GM21447 (cell line): ENCODE data around the gene TIMM44.
"Not testable (repeated sequence)": the region's sequence is repeated elsewhere in the genome, so short reads cannot be mapped to it uniquely, and the experiment has no call there.

Experiments
- ATAC-seq: cut with Tn5 transposase; IDR thresholded peaks from one replicate; pipeline ENCODE4 v1.9.1; 2021; ENCODE audit not compliant: unreplicated experiment

TIMM44 gene

DNA sequence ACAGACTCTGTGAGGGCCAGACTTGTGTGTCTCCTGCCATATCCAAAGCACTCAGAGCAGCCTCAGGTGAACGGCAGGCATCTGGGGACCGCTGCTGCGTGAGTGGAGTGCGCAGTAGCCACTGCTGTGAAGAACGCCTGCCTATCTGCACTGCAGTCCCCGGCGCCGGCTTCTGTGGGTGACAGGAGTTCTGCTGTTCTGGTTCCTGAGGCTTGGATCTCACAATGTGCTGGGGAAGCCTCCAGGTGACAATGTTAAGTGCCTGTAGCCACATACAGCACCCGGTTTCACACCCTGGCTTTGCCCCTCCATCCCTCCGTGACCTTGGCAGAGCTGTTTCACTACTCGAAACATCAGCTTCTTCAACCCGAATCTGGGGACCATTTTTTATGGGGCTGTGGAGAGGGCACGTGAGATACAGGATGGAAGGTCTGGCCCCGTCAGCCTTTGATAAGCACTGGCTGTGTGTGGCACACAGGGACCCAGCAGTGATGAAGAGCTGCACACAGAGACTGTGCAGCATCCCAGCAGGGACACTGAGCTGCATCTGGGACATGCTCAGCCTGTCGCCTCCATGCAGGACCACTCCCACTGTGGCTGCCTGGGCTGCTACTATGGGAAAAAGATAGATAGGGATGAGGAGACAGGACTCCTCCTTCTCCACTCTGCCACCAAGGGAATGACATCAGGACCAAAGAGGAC lies 33.7 kb upstream of the TIMM44 start:
- ATAC-seq, result no peak

DNA sequence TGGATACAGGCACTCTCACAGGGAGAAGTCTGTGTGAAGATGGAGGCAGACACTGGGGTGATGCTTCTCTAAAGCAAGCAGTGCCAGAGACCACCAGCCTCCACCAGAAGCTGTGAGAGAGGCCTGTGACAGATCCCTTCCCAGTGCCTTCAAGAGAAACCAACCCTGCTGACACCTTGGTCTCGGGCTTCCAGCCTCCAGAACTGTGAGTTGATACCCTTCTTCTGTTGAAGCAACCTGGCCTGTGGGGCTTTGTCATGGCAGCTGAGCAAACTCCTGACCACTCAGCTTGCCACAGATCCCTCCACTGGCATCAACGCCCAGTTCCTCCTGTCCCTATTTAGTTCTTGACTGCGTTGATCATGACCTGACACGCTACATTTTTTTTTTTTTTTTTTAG lies 33.0 kb upstream of the TIMM44 start:
- no peak for ATAC-seq

DNA sequence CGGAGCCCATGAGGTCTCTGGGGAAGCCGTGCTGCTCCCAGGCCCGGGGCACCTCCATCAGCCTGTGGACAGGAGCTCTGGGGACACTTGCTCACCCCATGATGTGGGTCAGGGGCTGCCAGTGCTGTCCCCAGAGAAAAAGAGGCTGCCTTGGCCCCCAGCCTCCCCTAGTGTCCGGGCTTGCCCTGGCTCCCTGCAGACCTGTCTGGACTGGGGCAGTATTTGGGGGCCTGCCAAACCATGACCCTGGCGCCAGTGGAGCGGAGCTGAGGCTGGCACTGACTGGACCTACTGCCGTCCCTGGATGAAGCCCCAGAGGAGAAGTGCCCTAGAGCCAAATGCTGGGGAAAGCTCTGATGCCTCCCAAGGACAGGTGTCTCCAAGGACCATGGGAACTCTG lies 31.6 kb upstream of the TIMM44 start:
- no peak for ATAC-seq

DNA sequence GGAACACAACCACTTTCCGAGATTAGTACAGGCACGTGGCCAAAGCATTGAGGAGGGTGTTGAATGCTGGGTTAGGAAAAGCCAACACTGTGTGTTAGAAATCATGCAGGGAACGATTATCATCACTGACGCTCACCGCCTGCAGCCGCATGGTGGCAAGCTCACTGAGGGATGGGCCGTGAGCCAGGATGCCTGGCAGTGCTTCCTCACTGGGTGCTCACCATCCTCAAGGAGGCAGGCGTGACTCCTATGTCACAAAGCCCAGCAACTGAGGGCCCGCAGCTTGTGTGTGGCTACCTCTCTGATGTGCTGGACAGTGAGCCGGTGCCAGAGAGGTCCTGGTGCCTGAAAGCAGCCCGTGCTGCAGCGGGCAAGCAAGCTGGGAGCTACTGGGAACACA lies 30.4 kb upstream of the TIMM44 start:
- no peak for ATAC-seq

DNA sequence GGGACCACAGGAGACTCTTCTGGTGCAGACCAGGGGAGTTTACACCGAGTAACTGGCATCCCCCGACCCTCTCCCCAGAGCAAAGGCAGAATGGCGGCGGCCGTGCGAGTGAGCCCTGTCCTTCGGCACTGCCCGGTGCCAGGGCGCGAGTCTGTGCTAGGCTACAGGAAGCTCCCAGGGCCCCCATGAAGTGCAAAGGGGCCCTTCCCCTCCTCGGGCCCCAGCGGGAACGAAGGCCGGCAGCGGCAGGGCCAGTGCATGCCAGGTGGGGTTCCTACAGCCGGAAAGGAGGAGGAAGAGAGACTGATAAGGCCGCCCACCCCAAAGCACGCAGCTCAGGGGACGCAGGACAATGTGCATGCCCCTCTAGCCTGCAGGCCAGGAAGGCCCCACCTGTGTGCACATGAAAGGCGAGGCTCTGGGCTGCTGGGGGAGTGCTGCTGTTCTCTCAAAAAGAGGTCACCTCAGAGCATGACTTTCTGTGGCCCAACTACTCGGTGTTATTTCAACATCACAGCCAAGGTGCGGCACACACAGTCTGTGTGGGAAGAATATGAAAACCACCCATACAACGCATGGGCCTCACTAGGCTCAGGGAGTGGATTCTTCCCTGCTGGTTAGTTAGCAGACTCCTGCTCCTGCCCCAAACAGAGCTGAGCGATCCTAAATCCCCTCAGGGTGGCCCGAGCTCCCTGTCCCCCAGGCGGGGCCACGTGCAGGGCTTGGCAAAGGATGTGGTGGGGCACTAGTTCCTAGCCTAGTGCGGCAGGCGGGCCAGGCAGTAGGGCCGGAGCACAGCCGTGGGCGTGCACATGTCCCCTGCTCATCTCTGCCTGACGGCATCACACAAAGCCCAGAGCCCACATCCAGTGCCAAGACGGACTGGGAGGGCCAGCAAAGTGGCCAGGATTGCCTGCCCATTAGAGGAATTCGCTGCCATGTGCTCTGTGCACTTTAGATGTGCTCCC lies 28.4 kb upstream of the TIMM44 start:
- no peak for ATAC-seq

DNA sequence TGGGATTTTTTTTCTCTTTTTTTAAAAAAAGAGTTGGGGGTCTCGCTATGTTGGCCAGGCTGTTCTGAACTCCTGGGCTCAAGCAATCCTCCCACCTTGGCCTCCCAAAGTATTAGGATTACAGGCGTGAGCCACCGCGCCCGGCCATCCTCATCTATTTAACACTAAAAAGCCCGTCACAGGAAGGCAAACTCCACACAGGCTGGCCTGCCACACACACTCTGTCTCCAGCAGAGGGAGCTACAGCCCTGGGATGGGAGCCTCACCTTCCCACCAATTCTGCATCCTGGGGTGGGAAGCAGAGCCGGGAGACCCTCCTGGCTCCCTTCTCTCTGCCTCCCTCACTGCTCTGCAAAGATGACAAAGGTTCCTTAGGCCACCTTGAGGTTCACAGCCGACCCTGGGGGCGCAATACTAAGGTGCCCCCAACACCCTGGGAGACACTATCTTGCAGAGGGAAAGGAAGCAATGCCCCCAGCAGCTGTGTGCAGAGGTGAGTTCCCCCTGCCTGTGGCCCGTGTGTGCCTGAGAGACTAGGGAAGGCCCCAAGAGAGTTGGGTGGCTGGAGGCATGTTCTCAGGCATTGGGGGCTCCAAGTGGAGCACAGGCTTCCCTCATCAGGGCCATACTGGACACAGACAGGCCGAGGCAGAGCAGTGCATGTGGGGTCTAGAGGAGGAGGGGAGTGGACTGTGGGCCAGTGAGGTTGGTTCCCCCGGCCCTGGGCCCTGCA lies 27.4 kb upstream of the TIMM44 start:
- no peak for ATAC-seq

DNA sequence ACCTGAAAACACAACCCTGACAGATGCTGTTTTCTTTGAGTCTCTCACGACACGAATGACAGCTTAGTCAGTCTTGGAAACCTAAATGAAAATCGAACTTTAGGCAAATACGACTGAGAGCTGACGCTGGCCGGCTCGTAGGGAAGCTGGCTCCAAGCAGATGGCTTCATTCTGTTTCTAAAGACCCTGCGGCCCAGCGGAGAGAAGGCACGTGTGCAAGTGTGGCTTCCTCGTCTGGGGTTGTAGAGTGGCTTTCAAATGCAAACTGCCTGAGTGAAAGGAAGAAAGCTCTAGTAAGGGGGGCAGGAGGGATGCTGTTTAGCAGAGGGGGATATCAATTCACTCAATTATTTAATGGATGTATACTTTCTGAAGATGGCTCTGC lies 26.1 kb upstream of the TIMM44 start:
- no peak for ATAC-seq

DNA sequence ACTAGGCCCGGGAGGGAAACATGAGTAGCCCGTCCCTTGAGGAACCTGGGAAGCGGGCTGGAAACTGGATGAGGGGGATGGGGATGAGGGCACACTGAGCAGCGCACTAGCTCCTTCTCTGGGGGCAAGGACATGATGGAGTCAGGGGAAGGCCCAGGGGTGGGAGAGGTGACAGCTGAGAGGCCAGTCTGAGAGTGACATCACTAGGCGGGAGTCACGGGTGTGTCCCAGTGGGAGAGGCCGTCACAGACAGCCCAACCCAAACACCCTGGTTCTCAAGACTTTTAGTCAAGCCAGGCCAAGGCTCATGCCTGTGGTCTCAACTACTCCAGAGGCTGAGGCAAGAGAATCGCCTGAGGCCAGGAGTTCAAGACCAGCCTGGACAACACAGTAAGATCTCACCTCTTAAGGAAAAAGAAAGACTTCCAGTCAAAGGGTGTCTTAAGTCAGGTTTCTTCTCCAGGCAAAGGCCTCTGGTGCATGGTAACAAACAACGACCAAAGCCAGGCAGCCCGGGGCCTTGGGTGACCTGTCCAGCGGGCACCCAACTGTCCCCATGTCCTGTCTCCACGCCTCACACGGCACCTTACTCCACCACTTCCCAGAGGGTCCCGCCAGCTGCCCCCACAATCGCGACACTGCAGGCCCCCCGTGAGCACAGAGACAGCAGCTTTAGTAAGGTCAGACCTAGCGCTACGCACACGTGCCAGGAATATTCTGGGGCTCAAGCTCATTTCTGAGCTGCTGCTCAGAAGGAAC lies 25.5 kb upstream of the TIMM44 start:
- no peak for ATAC-seq

DNA sequence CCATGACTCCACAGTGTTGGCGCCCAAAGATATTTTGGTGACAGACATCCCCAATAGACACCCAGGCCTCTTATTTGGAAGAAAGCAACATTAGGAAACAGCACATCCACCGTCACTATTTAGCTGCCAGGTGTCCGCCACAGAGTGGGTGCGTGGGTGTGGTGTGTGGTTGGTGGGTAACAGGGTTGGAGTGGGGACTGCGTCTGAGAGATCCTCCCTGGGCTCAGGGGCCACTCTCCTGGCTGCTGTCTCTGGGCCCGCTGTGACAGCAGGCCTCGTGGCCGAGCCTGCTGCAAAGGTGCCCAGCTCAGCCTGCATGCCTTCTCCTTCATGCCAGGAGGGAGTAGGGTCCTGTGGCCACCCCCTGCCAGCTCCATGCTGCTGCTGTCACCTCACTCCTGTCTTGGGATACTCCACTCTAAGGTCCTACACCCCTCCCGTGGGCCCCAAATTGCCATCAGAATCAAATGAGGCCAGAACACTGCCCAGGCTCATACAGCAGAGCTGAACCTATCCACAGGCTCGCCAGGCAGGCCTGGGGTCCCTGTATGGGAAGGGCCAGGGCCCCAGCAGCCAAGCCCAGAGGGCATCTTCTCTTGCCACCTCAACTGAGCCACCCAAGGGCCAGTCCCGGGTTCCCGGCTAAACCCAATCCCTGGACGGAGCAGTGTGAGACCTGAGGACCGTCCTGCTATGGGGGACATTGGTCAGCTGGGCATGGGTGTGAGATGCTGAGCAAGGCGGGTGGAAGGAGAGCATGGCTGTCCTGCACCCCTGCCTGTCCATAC lies 24.7 kb upstream of the TIMM44 start:
- no peak for ATAC-seq

DNA sequence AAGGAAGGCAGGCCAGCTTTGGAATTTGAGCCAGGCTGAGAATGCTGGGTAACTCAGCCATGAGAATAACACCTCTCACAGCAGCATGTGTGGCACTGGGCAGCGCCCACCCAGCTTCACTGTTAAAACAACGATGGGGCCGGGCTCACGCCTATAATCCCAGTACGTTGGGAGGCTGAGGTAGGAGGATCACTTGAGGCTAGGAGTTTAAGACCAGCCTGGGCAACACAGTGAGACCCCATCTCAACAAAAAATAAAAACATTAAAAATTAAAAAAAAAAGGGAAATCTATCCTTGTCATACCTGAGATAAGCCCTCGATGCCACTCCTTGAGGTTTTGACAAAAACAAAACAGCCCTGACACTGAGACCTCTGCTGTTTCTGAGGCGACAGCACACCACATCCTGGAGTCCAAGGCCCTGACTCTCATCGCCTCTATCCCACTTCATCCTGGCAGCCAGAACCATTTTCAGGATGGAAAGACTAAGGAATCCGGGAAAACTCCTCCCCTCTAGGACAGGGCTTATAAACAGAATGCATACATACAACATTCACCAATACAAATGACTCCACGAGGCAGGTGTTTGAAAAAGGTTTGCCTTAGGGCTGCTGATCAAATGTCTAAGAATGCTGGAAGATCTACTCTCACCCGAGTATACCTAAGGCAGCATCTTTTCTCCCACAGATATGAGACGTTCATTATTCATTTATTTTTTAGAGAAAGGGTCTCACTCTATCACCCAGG lies 22.6 kb upstream of the TIMM44 start:
- no peak for ATAC-seq

DNA sequence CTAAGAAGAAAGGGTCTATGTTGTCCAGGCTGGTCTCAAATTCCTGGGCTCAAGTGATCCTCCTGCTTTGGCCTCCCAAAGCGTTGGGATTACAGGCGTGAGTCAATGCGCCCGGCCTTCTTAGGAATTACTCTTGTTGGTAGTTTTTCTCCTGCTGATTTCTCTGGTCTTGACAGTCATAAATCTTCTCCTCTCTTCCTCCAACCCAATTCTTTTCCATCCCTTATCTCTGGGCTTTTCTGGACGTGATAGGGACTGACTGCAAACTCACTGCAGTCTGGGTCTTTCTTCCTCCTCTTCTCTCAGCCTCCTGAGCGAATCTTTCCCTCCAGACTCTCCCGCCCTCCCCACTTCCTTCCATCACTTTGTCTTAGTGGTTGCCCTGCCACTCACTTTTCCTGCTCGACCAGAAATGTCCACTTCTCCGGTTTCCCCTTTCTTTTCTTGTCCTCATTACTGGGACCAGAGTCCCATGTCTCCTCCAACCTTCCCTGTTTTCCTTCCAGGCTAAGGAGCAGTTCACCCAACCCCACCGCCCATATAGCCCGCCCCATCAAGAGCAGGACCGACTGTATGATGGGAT lies 21.9 kb upstream of the TIMM44 start:
- ATAC-seq, result no peak

DNA sequence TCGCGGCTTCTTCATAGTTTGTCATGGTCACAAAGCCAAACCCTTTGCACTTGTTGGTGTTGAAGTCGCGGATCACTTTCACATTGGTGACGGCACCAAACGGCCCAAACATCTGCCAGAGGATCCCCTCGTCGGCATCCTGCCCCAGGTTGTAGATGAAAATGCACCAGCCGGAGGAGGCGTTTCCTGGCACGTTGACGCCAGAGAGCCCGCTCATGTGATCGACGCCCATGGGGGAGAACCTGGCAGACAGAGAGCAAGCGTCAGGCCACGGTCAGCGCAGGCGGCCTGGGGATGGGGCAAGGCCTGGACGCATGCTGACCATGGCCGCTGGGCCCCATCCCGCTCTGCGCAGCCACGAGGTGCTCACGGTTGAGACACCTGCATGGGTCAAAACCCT lies 20.1 kb upstream of the TIMM44 start:
- no peak for ATAC-seq

DNA sequence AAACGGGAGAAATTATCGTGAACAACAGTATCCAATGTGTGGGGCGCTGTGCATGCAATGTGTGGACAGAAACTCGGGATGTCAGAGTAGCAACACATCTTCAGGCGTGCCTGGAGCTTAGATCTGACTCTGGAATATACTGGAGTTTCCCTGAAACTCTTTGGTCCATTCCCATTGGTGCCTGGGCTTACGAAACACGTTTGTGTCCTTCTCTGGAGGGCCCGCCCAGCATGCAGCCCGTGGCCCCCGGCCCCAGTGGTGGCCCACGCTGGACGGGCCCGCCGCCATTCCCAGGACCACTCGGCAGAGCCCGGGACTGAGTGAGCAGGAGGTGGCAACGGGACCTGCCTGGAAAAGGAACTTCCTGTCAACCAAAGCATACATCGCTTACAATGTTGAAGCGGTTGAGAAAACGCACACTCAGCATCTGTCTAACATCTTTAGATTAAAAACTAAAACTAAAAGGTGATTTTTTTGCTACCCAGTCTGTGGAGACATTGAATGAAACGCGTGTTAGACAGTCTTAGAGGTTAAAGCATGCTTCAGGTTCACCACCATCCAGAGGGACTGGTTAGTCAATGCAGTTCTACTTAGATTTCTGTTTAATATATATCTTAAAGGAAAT lies 19.3 kb upstream of the TIMM44 start:
- ATAC-seq, result no peak

DNA sequence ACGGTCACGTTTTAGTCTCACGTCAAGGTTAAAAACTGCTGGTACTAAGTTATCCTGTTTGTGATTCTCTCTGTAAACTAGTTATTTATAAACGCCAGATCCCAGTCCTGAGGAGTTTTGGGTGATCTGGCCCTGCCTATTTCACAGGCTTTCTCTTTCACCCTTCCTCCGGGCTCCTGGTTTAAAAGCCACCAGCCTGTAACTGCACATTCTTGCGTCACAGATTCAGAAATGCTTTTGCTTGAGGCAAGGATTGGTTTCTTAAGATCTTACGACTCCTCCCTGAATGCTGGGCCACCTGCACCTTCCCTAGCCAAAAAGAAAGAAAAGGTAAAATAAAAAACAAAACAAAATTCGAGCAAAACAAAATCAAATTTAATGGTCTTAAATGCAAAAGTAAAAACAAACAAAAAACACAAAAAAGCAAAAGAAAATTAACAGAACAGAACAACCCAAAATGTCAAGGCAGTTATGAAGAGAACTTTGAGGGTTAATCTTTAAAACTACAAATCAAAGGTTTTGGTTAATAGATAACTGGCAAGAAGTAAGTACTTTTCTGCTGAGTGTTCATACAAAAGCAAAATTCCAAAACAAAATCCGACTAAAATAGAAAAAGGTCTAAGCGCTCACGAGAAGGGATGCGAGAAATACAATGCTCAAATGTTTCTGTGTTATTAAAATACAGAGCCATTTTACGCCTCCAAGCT lies 18.6 kb upstream of the TIMM44 start:
- ATAC-seq, result no peak

DNA sequence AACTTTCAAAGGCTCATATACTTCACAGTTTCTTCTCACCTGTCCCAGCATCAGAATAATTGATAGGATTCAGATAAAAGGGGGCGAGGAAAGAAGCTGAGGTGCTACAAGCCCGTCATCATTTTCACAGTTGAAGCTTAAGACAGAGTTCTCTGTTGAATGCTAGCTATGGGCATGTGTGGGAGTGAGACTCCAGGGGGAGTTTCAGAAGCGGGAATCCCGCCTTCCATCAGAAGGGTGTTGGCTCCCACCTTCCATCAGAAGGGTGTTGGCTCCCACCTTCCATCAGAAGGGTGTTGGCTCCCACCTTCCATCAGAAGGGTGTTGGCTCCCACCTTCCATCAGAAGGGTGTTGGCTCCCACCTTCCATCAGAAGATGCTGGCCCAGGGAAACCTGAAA lies 17.6 kb upstream of the TIMM44 start:
- ATAC-seq, result not testable (repeated sequence)

DNA sequence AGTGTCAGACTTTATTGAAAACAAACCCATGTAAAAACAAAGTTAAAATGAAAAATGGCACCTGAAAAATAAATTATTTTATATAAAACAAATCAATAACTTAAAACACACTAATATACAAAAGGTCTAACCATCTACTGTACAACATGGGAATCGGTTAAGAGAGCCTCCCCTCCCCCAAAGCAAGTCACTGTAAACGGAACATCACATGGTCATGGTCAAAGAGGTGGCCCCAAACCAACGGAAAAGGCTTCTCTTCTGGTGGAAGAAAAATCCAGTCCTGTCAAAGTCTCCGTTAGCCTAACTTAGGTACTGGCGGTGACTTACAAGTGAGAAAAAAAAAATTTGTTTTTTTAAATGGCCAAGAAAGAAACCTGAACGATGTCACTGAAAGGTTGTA lies 15.7 kb upstream of the TIMM44 start:
- no peak for ATAC-seq

DNA sequence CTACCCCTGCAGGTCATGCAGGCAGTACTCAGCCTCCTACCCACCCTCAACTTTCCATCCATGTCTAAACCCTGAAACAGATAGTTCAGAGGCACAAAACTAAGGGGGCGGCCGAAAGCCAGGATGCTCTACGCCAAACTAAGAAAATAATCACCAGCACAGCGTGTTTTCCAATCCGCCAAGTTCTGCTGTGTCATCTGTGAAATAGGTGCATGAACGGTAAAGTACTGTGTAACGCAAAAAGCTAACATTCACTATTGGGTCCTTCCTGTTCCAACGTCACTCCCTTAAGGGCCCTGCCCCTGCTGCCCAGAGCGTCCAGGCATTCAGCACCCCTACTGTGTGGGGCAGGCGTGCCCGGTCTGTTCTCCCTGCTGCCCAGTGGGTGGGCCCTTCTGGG lies 12.2 kb upstream of the TIMM44 start:
- ATAC-seq, result no peak

DNA sequence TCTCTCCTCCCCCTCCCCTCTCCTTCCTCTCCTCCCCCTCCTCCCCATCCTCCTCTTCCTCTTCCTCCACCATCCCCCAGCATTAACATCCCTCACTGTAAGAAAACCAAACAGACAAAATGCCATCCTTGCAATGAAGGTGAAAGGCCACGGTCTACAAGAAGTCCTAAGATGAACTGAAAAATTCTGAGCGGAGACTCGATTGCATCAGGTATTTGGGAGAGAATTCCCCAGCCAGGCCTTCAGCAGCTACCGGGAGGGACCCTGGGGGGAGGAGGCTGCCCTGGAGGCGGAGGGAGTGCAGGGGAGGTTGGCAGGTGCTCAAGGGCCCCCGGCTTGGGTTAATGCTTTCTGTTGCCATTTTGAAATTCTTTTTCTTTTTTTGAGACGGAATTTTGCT lies 10.1 kb upstream of the TIMM44 start:
- no peak for ATAC-seq
